Ishikawa (cell line): ENCODE data around the gene SPN.

Experiments
- CEBPB ChIP-seq: IDR thresholded peaks from 2 replicates; pipeline ENCODE4 v1.6.1; 2012
- CREB1 ChIP-seq: IDR thresholded peaks from 2 replicates; pipeline ENCODE4 v1.6.1; 2012; ENCODE audit warnings: low read depth
- EGR1 ChIP-seq: IDR thresholded peaks from 2 replicates; pipeline ENCODE4 v1.6.1; 2012
- EP300 ChIP-seq: IDR thresholded peaks from 2 replicates; pipeline ENCODE4 v1.6.1; 2012; ENCODE audit warnings: borderline replicate concordance
- FOXM1 ChIP-seq: IDR thresholded peaks from 2 replicates; pipeline ENCODE4 v1.6.1; 2012; ENCODE audit warnings: low read depth, borderline replicate concordance
- NFIC ChIP-seq: IDR thresholded peaks from 2 replicates; pipeline ENCODE4 v1.6.1; 2012
- RAD21 ChIP-seq: IDR thresholded peaks from 2 replicates; pipeline ENCODE4 v1.6.1; 2012; ENCODE audit warnings: low read depth
- TAF1 ChIP-seq: IDR thresholded peaks from 2 replicates; pipeline ENCODE4 v1.6.1; 2012; ENCODE audit warnings: low read depth, mild to moderate bottlenecking
- TCF12 ChIP-seq: IDR thresholded peaks from 2 replicates; pipeline ENCODE4 v1.6.1; 2012; ENCODE audit warnings: low read depth
- TEAD4 ChIP-seq: IDR thresholded peaks from 2 replicates; pipeline ENCODE4 v1.6.1; 2012
- YY1 ChIP-seq: IDR thresholded peaks from 2 replicates; pipeline ENCODE4 v1.6.1; 2012; ENCODE audit warnings: low read depth
- ZBTB7A ChIP-seq: IDR thresholded peaks from 2 replicates; pipeline ENCODE4 v1.6.1; 2012; ENCODE audit warnings: low read depth
- TF ChIP-seq, protein P1 (sequence below): IDR thresholded peaks from 2 replicates; pipeline ENCODE4 v1.6.1; 2012
- TF ChIP-seq, protein P2 (sequence below): IDR thresholded peaks from 2 replicates; pipeline ENCODE4 v1.6.1; 2012
- TF ChIP-seq, protein P3 (sequence below): IDR thresholded peaks from 2 replicates; pipeline ENCODE4 v1.6.1; 2012; ENCODE audit warnings: low read depth, mild to moderate bottlenecking

SPN gene

DNA sequence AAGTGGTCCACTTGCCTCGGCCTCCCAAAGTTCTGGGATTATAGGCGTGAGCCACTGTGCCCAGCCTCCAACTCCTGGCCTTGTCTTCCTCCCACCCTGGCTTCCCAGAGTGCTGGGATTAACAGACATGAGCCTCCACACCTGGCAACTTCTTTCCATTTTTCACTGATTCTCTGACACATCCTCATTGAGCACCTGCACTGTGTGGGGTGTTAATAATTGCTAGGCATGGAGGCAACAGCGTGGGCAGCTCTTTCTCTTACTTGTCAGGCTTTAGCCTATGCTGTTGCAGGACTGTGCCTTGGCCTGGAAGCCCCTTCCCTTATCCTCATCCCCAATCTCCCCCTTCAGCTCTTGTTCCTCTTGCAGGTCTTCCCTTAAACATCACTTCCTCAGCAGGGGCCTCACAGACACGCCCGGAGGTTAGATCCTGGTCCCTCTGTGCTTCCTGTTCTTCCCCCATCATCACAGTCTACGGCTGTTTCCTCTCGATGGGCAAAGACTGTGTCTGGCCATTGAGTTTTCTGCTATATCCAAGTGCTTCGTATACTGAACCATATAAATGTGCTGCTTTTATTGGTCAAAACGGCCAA lies 23.8 kb downstream of the SPN start:
- TF ChIP-seq, protein P1, sequence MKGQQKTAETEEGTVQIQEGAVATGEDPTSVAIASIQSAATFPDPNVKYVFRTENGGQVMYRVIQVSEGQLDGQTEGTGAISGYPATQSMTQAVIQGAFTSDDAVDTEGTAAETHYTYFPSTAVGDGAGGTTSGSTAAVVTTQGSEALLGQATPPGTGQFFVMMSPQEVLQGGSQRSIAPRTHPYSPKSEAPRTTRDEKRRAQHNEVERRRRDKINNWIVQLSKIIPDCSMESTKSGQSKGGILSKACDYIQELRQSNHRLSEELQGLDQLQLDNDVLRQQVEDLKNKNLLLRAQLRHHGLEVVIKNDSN = no peak
- TF ChIP-seq CEBPB (no peak), YY1 (no peak), TEAD4 (no peak), EGR1 (no peak), FOXM1 (no peak), RAD21 (no peak), EP300 (no peak), ZBTB7A (no peak), TAF1 (no peak), CREB1 (no peak), NFIC (no peak), TCF12 (no peak)
- TF ChIP-seq, protein P2, sequence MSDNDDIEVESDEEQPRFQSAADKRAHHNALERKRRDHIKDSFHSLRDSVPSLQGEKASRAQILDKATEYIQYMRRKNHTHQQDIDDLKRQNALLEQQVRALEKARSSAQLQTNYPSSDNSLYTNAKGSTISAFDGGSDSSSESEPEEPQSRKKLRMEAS = no peak
- TF ChIP-seq, protein P3, sequence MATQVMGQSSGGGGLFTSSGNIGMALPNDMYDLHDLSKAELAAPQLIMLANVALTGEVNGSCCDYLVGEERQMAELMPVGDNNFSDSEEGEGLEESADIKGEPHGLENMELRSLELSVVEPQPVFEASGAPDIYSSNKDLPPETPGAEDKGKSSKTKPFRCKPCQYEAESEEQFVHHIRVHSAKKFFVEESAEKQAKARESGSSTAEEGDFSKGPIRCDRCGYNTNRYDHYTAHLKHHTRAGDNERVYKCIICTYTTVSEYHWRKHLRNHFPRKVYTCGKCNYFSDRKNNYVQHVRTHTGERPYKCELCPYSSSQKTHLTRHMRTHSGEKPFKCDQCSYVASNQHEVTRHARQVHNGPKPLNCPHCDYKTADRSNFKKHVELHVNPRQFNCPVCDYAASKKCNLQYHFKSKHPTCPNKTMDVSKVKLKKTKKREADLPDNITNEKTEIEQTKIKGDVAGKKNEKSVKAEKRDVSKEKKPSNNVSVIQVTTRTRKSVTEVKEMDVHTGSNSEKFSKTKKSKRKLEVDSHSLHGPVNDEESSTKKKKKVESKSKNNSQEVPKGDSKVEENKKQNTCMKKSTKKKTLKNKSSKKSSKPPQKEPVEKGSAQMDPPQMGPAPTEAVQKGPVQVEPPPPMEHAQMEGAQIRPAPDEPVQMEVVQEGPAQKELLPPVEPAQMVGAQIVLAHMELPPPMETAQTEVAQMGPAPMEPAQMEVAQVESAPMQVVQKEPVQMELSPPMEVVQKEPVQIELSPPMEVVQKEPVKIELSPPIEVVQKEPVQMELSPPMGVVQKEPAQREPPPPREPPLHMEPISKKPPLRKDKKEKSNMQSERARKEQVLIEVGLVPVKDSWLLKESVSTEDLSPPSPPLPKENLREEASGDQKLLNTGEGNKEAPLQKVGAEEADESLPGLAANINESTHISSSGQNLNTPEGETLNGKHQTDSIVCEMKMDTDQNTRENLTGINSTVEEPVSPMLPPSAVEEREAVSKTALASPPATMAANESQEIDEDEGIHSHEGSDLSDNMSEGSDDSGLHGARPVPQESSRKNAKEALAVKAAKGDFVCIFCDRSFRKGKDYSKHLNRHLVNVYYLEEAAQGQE = no peak

DNA sequence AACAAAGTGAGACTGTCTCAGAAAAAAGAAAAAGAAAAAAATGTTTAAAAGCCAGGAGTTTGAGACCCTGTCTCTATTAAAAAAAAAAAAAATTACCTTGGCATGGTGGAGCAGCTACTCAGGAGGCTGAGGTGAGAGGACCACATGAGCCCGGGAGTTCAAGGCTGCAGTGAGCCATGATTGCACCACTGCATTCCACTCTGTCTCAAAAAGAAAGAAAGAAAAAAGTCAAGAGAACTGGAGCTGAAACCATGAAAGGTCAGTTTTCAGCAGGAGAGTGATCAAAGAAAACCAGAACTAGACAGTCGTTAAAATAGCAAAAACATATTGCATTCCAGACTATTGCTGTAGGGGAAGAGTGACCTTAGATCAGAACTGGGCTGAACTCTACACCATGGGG lies 24.7 kb downstream of the SPN start:
- TF ChIP-seq FOXM1 = no peak
- no peak for TF ChIP-seq CEBPB
- TF ChIP-seq EP300 = no peak
- TF ChIP-seq, protein P1 = no peak
- TF ChIP-seq TCF12 = no peak
- no peak for TF ChIP-seq YY1
- no peak for TF ChIP-seq TAF1
- no peak for TF ChIP-seq NFIC
- no peak for TF ChIP-seq ZBTB7A
- no peak for TF ChIP-seq TEAD4

DNA sequence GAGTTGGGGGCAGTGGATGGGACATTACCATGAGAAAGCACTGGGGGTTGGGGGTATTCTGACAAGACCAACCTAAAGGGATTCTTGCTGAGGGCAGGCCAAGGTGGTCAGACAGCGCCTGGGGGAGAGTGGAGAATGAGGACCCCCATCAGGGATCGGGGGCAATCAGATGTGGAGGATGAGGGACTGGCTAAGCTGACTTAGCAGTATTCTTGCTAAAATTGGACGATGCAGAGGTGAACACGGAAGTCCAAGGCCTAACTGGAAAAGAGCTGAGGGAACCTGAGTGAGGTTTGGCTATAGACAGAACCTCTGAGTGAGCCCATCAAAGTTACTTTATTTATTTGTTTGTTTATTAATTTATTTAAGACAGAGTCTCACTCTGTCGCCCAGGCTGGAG lies 25.1 kb downstream of the SPN start:
- no peak for TF ChIP-seq TCF12

DNA sequence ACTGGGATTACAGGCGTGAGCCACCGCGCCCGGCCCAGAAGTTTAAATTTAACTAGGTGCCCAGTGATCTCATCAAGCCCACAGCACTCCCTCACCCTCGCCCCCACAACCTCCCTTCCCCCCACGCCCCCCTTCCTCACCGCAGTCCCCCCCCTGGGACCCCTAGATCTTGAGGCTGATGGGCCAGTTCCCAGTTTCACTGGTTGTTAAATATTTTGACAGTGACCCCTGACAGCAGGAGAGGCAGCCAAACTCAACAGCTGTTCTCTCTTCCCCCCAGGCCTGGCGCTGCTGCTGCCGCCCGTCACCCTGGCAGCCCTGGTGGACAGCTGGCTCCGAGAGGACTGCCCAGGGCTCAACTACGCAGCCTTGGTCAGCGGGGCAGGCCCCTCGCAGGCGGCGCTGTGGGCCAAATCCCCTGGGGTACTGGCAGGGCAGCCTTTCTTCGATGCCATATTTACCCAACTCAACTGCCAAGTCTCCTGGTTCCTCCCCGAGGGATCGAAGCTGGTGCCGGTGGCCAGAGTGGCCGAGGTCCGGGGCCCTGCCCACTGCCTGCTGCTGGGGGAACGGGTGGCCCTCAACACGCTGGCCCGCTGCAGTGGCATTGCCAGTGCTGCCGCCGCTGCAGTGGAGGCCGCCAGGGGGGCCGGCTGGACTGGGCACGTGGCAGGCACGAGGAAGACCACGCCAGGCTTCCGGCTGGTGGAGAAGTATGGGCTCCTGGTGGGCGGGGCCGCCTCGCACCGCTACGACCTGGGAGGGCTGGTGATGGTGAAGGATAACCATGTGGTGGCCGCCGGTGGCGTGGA lies 31.5 kb downstream of the SPN start:
- TF ChIP-seq TEAD4 (no peak), EGR1 (no peak), CREB1 (no peak), YY1 (no peak), NFIC (no peak)
- TF ChIP-seq, protein P3 = no peak

DNA sequence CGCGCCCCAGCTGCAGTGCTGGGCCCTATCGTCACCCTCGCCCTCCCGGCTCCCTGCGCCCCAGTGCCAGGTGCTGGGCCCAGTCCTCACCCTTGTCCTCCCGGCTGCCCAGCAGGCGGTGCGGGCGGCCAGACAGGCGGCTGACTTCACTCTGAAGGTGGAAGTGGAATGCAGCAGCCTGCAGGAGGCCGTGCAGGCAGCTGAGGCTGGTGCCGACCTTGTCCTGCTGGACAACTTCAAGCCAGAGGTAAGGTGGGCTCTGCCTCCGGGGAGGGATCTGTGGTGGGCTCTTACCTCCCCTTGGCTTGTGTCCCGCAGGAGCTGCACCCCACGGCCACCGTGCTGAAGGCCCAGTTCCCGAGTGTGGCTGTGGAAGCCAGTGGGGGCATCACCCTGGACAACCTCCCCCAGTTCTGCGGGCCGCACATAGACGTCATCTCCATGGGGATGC lies 33.9 kb downstream of the SPN start:
- TF ChIP-seq EGR1 (no peak), ZBTB7A (no peak), TEAD4 (no peak), FOXM1 (no peak), YY1 (no peak), CREB1 (no peak), NFIC (no peak), TAF1 (no peak), CEBPB (no peak), TCF12 (no peak), EP300 (no peak)
- TF ChIP-seq, protein P2 = no peak
- TF ChIP-seq, protein P1 = no peak
